Activated gamma-delta T cell treated with Interleukin-2 at 50 U/mL for 16 hours (primary cell): ENCODE measurements around the gene EXOC3L4.
A peak's percentile ranks its signal among the peaks of the same experiment; 100 is the strongest.

ENCODE experiments used
- DNase-seq: peaks from one replicate; pipeline ENCODE4 v3.0.0-alpha.2; 2020

Gene EXOC3L4

GRCh38 chr14:103093856-103094405 is 594 bp upstream of the EXOC3L4 start:
- DNase-seq = no peak

- DNase-seq = no peak
Observed at GRCh38 chr14:103095210-103095778, 769 bp downstream of the EXOC3L4 start.

GRCh38 chr14:103096387-103096786 is 1.9 kb downstream of the EXOC3L4 start:
- DNase-seq = no peak

- DNase-seq = no peak
Observed at GRCh38 chr14:103097244-103097993, 2.9 kb downstream of the EXOC3L4 start.

GRCh38 chr14:103097994-103098957 is 3.8 kb downstream of the EXOC3L4 start:
- no peak for DNase-seq

- no peak for DNase-seq
Observed at GRCh38 chr14:103099081-103099732, 4.7 kb downstream of the EXOC3L4 start.

- no peak for DNase-seq
Observed at GRCh38 chr14:103099733-103100280, 5.3 kb downstream of the EXOC3L4 start.

- no peak for DNase-seq
Observed at GRCh38 chr14:103100281-103101121, 6.0 kb downstream of the EXOC3L4 start.

- no peak for DNase-seq
Observed at GRCh38 chr14:103101257-103101962, 6.9 kb downstream of the EXOC3L4 start.

GRCh38 chr14:103101963-103102688 is 7.6 kb downstream of the EXOC3L4 start:
- DNase-seq = no peak

GRCh38 chr14:103102689-103103260 is 8.2 kb downstream of the EXOC3L4 start:
- no peak for DNase-seq

- no peak for DNase-seq
Observed at GRCh38 chr14:103103461-103104388, 9.2 kb downstream of the EXOC3L4 start.

- no peak for DNase-seq
Observed at GRCh38 chr14:103104389-103104653, 9.8 kb downstream of the EXOC3L4 start.

GRCh38 chr14:103104654-103105452 is 10.3 kb downstream of the EXOC3L4 start:
- DNase-seq = peak; percentile 70

- DNase-seq = no peak
Observed at GRCh38 chr14:103105580-103106150, 11.1 kb downstream of the EXOC3L4 start.

- no peak for DNase-seq
Observed at GRCh38 chr14:103107455-103107854, 12.9 kb downstream of the EXOC3L4 start.

- no peak for DNase-seq
Observed at GRCh38 chr14:103107941-103108748, 13.6 kb downstream of the EXOC3L4 start.
